IPS DF 19.7 (cell line): ENCODE data around the gene INKA2.

ENCODE experiments used
- DNase-seq: peaks from one replicate; pipeline ENCODE4 v3.0.0-alpha.2; 2013; ENCODE audit warnings: low read depth, low spot score

Gene INKA2

DNA sequence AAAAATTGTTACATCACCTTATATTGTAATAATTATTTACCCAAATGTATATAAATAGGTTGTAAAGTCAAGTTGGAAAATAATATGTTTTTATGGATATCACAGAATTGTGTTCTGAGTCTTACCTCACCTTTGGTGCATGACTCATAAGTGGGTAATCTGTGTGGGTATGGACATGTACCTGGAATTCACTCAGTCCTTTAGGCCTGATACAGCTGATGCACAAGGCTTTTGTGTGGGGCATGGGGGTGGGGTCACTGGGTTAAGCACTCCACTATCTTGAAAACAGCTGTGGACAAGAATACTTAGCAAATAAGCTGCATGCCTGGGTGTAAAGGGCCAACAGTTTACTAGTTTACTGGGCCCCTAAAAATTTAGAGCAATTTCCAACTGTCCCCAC is 34.4 kb downstream of the INKA2 start:
- no peak for DNase-seq

DNA sequence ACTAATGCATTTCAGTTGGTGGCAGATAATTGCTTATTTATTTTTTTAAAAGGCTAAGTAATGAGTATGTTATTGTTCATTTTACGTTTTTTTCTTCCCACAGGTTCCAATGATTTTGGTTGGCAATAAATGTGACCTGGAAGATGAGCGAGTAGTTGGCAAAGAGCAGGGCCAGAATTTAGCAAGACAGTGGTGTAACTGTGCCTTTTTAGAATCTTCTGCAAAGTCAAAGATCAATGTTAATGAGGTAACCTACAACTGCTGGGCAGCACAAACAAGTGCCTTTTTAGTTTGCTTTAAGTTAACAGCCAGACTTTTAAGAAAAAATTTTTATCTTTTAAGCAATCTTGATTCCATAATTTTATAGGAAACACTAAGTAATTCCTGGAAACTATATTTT is 35.0 kb downstream of the INKA2 start:
- DNase-seq, result no peak

- DNase-seq, result no peak
These were observed 36.6 kb downstream of the INKA2 start for GRCh38 chr1:111702504-111703050.

DNA sequence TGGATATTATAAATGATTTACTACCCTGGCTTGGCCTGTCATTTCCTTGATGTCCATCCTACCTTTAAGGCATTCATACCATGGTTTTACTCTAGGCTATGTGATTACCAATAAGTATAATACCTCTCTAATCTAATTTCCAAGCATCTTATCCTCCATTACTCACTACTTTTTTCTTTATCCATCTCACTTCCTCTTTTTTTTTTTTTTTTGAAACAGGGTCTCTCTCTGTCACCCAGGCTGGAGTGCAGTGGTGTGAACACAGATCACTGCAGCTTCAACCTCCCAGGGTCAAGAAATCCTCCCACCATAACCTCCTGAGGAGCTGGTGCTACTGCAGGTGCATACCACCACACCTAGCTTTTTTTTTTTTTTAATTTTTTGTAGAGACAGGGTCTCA is 39.9 kb downstream of the INKA2 start:
- DNase-seq, result no peak

- no peak for DNase-seq
These were observed 42.9 kb downstream of the INKA2 start for GRCh38 chr1:111696330-111696729.

DNA sequence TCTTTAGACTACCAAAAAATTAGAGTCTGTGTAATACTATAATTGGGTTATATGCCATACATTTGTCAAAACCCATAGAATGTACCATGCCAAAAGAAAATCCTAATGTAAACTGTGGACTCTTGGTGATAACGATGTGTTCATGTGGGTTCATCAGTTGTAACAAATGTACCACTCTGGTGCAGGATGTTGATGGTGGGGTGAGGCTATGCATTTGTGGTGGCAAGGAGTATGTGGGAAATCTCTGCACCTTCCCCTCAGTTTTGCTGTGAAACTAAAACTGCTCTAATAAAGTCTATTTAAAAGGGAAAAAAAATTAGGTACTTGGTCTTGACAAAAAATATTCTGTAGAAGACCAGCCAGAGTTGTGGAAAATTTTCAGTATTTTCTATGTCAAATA is 43.4 kb downstream of the INKA2 start:
- DNase-seq, result no peak

DNA sequence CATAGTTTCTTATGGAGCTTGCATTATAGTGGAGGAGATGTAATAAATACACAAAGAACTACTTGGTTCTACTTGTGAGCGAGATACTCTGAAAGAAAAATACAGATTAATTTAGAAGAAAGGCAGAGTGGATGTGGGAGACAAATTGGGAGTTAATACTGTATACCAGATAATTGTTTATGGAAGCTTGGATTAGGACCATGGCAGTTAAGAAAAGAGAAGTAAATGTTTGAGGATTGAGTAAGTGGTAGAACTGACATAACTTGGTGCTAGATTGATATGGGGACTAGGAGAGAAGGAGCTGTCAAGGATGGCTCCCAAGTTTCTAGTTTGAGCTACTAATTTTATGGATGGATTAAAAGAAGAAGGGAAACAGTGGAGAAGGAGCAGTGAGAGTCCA is 47.3 kb downstream of the INKA2 start:
- no peak for DNase-seq

- DNase-seq, result no peak
These were observed 48.9 kb downstream of the INKA2 start for GRCh38 chr1:111690306-111690617.
